Measurements from ENCODE around the gene CBX5. TPM values are rescaled to one million over a fixed set of nuclear protein-coding genes. Genes with fewer than 3 reads are reported as not detected.

Gene CBX5
- total and polyA plus RNA-seq, 9 of the 15 experiments (the other 6 are each of a cell fraction or from before 2014, with no cell fraction given): 32.6 to 102 (median 59.2) TPM

GRCh38 chr12:54279632-54280467, at the start of gene CBX5 (continued):
- TF ChIP-seq ZNF224 (CRISPR knock-in tag; IDR thresholded peaks at IDR 0.05): peak; percentile 27; the same call in 1 of the 2 replicates
- no peak for TF ChIP-seq ZNF830 (CRISPR knock-in tag; IDR thresholded peaks at IDR 0.05)
- TF ChIP-seq, protein P1, sequence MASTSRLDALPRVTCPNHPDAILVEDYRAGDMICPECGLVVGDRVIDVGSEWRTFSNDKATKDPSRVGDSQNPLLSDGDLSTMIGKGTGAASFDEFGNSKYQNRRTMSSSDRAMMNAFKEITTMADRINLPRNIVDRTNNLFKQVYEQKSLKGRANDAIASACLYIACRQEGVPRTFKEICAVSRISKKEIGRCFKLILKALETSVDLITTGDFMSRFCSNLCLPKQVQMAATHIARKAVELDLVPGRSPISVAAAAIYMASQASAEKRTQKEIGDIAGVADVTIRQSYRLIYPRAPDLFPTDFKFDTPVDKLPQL (IDR thresholded peaks at IDR 0.05; ENCODE audit: extremely low read depth, insufficient read length): no peak
- TF ChIP-seq, protein P2, sequence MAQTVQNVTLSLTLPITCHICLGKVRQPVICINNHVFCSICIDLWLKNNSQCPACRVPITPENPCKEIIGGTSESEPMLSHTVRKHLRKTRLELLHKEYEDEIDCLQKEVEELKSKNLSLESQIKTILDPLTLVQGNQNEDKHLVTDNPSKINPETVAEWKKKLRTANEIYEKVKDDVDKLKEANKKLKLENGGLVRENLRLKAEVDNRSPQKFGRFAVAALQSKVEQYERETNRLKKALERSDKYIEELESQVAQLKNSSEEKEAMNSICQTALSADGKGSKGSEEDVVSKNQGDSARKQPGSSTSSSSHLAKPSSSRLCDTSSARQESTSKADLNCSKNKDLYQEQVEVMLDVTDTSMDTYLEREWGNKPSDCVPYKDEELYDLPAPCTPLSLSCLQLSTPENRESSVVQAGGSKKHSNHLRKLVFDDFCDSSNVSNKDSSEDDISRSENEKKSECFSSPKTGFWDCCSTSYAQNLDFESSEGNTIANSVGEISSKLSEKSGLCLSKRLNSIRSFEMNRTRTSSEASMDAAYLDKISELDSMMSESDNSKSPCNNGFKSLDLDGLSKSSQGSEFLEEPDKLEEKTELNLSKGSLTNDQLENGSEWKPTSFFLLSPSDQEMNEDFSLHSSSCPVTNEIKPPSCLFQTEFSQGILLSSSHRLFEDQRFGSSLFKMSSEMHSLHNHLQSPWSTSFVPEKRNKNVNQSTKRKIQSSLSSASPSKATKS (CRISPR knock-in tag; IDR thresholded peaks at IDR 0.05): no peak
- TF ChIP-seq YY1 (IDR thresholded peaks at IDR 0.05; ENCODE audit: borderline replicate concordance in 1 of 3, control insufficient read depth in 1 of 3, extremely low read depth in 1 of 3, insufficient read depth in 3 of 3, insufficient read length in 1 of 3, insufficient replicate concordance in 2 of 3, low read depth in 1 of 3, low read length in 2 of 3): peak; percentile 84 to 97 (median 96)
- no peak for TF ChIP-seq FOXM1 (IDR thresholded peaks at IDR 0.05; ENCODE audit: low read depth)
- no peak for TF ChIP-seq FOXM1 (CRISPR knock-in tag; IDR thresholded peaks at IDR 0.05; ENCODE audit: low read depth)
- TF ChIP-seq POLR3G (IDR thresholded peaks at IDR 0.05; ENCODE audit: extremely low read depth, insufficient read length, insufficient replicate concordance): no peak
- TF ChIP-seq, protein P3, sequence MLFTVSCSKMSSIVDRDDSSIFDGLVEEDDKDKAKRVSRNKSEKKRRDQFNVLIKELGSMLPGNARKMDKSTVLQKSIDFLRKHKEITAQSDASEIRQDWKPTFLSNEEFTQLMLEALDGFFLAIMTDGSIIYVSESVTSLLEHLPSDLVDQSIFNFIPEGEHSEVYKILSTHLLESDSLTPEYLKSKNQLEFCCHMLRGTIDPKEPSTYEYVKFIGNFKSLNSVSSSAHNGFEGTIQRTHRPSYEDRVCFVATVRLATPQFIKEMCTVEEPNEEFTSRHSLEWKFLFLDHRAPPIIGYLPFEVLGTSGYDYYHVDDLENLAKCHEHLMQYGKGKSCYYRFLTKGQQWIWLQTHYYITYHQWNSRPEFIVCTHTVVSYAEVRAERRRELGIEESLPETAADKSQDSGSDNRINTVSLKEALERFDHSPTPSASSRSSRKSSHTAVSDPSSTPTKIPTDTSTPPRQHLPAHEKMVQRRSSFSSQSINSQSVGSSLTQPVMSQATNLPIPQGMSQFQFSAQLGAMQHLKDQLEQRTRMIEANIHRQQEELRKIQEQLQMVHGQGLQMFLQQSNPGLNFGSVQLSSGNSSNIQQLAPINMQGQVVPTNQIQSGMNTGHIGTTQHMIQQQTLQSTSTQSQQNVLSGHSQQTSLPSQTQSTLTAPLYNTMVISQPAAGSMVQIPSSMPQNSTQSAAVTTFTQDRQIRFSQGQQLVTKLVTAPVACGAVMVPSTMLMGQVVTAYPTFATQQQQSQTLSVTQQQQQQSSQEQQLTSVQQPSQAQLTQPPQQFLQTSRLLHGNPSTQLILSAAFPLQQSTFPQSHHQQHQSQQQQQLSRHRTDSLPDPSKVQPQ (CRISPR knock-in tag; IDR thresholded peaks at IDR 0.05; ENCODE audit: borderline replicate concordance): no peak
- TF ChIP-seq ADNP (tag; IDR thresholded peaks at IDR 0.05): no peak
- no peak; the same call in 1 of the 2 replicates for TF ChIP-seq ZBTB7A (IDR thresholded peaks at IDR 0.05; ENCODE audit: borderline replicate concordance, control insufficient read depth, low read depth, low read length)
- TF ChIP-seq, protein P4, sequence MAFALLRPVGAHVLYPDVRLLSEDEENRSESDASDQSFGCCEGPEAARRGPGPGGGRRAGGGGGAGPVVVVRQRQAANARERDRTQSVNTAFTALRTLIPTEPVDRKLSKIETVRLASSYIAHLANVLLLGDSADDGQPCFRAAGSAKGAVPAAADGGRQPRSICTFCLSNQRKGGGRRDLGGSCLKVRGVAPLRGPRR (CRISPR knock-in tag; IDR thresholded peaks at IDR 0.05): no peak
- TF ChIP-seq E4F1 (CRISPR knock-in tag; IDR thresholded peaks at IDR 0.05; ENCODE audit: borderline replicate concordance): no peak
- peak; percentile 77 for TF ChIP-seq SP2 (IDR thresholded peaks at IDR 0.05; ENCODE audit: extremely low read depth, low read depth, low read length, poor library complexity, severe bottlenecking)
